ENCODE results near the gene B9D2.

B9D2 gene

DNA sequence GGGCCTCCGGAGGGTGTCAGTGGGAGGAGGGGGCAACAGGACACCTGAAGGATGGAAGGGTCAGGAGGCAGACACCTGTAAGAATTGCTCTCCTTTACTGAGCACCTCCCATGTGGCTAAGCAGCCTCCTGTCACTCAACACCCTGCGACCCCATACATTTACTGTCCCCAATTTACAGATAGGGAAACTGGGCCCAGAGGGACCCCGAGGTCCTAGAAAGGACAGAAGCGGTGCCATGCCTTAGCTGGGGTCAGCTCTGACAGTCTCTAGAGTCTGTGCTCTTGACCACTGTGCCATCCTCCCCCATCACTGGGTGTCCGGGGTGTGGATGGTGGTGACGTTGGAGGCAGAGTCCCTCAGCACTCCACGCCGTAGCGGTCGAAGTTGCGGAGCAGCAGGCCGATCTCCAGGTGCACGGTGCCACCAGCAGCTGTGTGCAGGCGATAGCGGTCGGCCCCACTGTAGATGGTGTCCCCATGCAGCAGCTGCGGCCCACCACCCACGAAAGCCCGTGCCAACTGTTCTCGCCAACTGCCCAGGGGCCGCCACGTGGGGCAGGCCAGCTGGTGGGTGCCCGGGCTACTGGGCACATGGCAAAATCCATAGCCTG is 9.5 kb downstream of the B9D2 start:
- no peak for DNase-seq (ENCODE audit: low read depth)

DNA sequence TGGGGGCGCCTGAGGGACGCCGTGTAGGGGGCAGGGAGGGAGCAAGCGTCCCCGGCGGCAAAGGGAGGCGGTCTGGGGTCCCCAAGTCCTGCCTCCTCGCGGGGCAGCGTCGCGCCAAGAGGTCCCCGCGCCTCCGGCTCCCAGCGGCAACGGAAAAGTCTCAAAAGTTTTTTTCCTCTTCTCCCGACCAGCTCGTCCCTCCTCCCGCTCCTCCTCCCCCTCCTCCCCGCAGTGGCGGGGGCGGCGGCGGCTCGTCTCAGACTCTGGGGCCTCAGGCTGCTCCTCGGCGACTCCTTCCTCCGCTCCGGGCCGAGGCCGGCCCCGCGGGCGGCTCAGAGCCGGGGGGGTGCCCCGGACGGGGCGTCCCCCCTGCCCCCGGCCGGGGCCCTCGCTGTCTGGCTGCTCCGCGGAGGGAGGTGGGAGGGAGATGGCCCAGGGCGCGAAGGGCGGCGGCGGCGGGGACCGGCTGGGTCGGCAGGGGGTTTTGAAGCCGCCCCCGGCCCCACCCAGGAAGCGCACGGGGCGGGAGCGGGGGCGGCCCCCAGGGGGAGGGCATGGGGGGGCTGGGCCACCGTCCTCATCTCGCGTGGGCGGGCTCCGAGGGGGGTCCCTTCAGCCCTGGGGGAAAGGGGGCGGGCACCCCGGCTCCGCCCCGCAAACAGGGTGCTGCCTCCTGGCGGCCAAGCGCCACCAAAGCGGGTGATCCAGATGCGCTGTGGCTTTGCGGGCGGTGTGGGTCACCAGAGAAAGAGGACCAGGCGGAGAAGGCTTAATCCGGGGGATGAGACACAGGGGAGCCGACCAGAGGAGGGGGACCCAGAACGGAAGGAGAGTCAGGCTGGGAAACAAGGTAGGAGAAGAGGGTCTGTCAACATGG is 10.2 kb downstream of the B9D2 start, which contains the start of gene TGFB1:
Gene TGFB1, minus strand, starts transcription at position 457 of the 877 bp plus-strand sequence. CDS start 878 bp downstream, outside the sequence.
- peak; percentile 81 for DNase-seq (ENCODE audit: low read depth)

- peak; percentile 49 for DNase-seq (ENCODE audit: low read depth)
These were observed 11.1 kb downstream of the B9D2 start for GRCh38 chr19:41352609-41353465.

DNA sequence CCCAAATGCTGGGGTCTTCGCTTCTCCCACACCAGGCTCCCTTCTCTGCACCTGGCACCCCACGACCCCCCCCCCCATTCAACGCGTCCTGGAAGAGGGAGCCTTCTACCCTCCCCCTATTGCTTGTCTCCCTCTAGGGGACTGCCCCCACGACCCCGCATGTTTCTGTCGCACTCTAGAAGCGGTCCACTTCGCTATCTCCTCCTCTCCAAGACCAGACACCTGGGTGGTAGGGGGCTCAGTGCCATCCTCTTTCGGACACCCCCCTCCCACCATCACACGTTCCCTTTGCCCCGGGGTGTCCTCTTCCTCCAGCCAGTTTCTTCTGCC is 11.7 kb downstream of the B9D2 start:
- DNase-seq (ENCODE audit: low read depth): no peak

DNA sequence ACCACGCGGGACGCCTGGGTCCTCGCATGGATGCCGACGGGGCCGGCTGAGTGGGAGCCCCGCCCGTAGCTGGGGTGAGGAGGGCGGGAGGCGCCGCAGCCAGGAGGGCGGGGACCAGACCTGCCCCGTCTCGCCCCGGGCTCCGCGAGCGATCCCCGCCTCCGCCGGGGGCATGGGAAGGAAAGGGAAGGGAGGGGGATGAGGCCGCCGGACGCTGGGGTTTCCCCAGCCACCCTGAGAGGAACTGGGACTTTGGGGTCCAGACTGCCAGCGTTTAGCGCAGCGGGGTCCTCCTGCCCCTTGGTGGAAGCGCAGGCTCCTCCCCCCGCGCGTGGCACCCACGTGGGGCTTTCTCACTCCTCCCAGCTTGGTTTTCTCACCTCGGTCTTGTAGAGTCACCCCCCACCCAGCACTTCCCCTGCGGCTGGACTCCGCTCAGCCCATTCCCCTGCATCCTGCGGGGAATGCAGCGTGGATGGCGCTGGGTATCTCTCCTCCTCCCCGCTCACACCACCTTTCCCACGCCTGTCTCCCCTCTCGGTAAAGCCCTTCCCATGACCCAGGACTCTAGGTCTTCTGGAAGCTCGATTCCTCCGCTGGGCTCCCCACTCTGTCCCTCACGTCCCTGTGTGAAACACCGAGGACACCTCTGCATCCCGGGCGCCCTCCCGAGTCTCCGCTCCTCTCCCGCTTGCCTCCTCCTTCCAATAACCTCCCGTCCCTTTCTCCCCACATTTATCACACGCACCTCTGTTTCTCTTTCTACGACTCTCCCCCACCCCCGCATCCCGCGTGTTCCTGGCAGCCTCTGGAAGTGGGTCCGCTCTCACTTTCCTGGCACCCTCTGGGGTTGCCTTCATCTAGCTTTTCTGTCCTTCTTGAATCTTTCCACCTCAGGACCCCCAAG is 12.4 kb downstream of the B9D2 start:
- DNase-seq (ENCODE audit: low read depth): peak; percentile 59

DNA sequence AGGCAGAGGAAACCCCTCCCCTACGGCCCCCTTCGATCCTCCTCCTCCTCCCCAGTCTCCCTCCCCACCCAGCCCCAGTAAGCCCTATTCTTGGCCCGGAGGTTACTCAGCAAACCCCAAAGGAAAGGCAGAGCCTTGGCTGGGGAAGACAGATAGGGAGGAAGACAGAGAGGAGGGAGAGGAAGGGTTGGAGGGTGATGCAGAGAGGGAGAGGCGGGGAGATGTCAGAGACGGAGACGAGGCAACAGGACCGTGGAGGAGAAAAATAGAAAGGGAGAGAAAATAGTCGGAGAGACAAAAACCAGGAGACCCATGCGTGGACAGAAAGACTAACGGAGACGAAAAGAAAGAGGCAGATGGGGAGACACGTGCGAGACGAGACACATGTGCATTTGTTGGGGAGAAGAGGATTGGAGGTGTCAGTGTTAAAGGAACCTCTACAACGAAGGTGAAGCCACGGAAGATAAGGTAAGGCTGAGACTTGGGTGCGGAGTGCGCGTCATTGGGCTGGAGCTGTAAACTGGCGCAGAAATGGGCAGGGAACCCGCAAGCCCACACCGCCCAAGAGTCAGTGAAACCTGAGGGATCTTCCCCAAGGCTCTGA is 13.1 kb downstream of the B9D2 start:
- DNase-seq (ENCODE audit: low read depth): peak; percentile 42

DNA sequence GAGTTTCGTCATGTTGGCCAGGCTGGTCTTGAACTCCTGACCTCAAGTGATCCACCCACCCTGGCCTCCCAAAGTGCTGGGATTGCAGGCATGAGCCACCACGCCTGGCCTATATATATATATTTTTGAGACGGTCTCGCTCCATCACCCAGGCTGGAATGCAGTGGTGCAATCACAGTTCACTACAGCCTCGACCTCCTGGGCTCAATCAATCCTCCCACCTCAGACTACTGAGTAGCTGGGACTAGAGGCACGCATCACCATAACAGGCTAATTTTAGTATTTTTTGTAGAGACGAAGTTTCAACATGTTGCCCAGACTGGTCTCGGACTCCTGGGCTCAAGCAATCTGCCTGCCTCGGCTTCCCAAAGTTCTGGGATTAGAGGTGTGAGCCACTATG is 17.0 kb downstream of the B9D2 start:
- peak; percentile 89 for DNase-seq (ENCODE audit: low read depth)

DNA sequence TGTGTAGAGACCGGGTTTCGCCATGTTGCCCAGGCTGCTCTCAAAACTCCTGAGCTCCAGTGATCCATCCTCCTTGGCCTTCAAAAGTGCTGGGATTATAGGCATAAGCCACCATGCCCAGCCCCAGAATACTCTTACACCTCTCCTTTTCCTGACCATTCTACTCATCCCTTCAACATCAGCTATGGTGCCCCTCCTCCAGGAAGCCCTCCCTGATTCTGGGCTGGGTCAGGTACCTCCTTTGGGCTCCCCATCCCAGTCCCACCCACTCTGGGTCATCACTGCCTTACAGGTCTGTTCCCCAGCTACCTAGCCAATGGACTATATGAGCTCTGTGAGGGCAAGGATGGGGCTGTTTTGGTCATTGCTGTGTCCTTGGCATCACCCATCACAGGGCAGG is 19.8 kb downstream of the B9D2 start:
- DNase-seq (ENCODE audit: low read depth): no peak

- no peak for DNase-seq (ENCODE audit: low read depth)
These were observed 22.1 kb downstream of the B9D2 start for GRCh38 chr19:41341669-41342490.

DNA sequence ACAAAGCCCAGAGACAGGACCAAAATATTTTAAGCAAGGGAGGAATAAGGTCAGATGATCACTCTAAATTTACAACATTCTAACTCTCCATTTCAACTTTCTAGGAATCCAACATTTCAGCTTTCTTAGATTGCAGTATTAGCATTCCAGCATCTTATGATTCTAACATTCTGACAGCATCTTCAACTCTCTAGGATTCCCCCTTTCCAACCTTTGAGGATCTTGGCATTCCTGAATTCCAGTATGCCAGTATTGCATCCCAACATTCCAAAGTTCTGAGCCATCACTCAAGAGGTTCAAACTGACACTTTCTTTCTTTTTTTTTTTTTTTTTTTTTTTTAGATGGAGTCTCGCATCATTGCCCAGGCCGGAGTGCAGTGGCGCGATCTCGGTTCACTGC is 24.0 kb downstream of the B9D2 start:
- DNase-seq (ENCODE audit: low read depth): peak; percentile 80

DNA sequence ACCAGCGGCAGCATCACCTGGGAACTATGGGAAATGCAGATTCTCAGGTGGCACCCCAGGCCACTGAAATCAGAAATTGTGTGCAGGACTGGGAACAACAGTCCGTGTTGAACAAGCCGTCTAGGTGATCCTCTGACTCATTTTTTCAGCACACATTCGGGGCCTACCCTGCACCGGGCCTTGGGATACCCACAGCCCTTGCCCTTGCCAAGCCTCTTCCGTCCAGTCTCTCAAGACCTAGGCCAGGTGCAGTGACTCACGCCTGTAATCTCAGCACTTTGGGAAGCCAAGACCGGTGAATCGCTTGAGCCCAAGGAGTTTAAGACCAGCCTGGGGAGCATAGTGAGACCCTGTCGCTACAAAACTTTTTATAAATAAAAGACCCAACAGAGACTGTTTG is 28.5 kb downstream of the B9D2 start:
- no peak for DNase-seq (ENCODE audit: low read depth)

- DNase-seq (ENCODE audit: low read depth): no peak
These were observed 29.2 kb downstream of the B9D2 start for GRCh38 chr19:41334793-41335192.

GRCh38 chr19:41332468-41332867 is 31.5 kb downstream of the B9D2 start:
- DNase-seq (ENCODE audit: low read depth): no peak

DNA sequence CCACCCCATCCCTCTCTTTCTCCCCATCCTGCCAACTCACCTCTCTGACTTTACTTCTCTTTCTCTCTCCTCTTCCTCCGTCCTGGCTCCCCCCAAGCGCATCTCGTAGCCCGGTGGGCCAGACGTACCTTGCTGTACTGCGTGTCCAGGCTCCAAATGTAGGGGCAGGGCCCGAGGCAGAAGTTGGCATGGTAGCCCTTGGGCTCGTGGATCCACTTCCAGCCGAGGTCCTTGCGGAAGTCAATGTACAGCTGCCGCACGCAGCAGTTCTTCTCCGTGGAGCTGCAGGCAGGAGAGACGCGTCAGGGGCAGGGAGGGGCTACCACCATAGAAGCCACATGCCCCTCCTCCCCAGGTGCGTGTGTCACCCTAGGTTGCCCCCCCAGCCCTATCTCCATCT is 31.9 kb downstream of the B9D2 start:
- no peak for DNase-seq (ENCODE audit: low read depth)

DNA sequence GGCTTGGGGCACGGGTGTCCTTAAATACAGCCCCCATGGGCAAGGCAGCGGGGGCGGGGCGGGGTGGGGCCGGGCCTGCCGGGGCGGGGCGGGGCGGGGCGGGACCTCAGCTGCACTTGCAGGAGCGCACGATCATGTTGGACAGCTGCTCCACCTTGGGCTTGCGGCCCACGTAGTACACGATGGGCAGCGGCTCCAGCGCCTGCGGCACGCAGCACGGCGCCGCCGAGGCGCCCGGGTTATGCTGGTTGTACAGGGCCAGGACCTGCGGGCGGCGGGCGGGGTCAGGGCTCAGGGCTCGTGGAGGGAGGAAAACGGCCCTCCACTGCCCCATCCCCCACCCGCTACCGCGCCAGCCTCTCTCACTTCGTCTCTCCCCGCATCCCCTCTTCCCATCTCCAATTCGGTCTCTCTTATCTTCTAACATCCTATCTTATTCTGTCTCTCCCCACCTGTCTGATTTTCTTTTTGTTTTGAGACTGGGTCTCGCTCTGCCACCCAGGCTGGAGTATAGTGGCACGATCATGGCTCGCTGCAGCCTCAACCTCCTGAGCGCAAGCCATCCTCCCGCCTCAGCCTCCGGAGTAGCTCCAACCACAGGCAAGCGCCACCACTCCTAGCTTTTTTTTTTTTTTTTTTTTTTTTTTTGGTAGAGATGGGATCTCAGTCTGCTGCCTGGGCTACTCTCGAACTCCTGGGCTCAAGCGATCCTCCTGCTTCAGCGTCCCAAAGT is 32.8 kb downstream of the B9D2 start:
- no peak for DNase-seq (ENCODE audit: low read depth)

GRCh38 chr19:41330481-41330880 is 33.5 kb downstream of the B9D2 start:
- DNase-seq (ENCODE audit: low read depth): no peak

- no peak for DNase-seq (ENCODE audit: low read depth)
These were observed 35.1 kb downstream of the B9D2 start for GRCh38 chr19:41328842-41329225.

- no peak for DNase-seq (ENCODE audit: low read depth)
These were observed 35.6 kb downstream of the B9D2 start for GRCh38 chr19:41328157-41328841.

GRCh38 chr19:41327576-41328156 is 36.3 kb downstream of the B9D2 start:
- DNase-seq (ENCODE audit: low read depth): peak; percentile 53

Data from amniotic epithelial cell (primary cell).